ENCODE measurements around the gene ORC1.

DNA sequence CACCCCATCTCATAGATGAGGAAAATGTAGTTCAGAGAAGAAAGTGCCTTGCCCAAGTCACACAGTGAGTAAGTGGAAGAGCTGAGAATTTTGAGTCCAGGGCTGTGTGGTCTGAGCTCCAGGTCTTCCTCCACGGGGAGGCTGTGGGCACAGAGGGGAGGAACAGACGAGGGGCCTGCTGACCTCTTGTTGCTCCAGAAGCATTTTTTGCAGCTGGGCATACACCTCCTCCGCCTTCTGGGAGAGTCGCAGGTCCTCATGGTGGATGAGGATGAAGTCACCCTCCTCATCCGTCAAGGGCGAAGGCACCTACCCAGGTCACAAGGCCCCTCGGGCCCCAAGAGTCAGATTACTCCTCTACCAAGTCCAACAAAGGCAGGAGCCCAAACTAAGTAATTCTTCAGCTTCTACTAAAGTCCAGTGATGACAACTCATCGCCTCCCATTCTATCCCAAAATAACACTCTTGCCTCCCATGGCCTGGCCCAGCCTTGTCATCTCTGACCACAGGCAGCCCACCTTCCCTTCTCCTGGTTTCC lies 47.3 kb downstream of the ORC1 start:
- TF ChIP-seq, protein P1, sequence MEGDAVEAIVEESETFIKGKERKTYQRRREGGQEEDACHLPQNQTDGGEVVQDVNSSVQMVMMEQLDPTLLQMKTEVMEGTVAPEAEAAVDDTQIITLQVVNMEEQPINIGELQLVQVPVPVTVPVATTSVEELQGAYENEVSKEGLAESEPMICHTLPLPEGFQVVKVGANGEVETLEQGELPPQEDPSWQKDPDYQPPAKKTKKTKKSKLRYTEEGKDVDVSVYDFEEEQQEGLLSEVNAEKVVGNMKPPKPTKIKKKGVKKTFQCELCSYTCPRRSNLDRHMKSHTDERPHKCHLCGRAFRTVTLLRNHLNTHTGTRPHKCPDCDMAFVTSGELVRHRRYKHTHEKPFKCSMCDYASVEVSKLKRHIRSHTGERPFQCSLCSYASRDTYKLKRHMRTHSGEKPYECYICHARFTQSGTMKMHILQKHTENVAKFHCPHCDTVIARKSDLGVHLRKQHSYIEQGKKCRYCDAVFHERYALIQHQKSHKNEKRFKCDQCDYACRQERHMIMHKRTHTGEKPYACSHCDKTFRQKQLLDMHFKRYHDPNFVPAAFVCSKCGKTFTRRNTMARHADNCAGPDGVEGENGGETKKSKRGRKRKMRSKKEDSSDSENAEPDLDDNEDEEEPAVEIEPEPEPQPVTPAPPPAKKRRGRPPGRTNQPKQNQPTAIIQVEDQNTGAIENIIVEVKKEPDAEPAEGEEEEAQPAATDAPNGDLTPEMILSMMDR (IDR thresholded peaks at IDR 0.05 in 4 of 5, conservative IDR thresholded peaks at IDR 0.05 in 1 of 5) = no peak
- TF ChIP-seq POLR2A (IDR thresholded peaks at IDR 0.05) = no peak

All from gastrocnemius medialis (tissue), 4 donors.